OCI-M1 (cell line): ENCODE measurements around the gene ARHGAP24.
"Not testable (repeated sequence)": the region's sequence is repeated elsewhere in the genome, so short reads cannot be mapped to it uniquely, and the experiment has no call there.

Experiments
- DNase-seq: peaks from one replicate; lab custom pipeline; 2025; lab: John Stamatoyannopoulos, UW

Gene ARHGAP24

DNA sequence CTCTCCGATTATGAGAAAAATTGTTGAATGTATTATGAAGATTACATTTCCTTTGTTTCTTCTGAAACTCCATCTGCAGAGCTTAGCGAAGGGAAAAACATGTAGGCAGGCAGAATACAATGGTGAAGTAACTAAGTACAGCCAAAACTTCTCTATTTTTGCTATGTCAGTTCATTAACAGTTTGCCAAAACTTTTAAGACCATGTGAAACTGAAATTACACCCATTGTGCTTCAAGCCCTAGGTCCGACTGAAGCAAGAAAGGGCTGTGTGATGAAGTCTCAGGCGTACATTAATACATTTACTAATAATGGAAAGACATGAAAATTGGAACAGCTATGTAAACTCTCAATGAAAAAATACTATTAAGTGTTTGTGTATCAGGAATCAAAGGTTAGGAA, 486.9 kb downstream of the ARHGAP24 start:
- DNase-seq, result no peak

- peak; percentile 21 for DNase-seq
These were observed 488.3 kb downstream of the ARHGAP24 start for GRCh38 chr4:85963231-85963630.

DNA sequence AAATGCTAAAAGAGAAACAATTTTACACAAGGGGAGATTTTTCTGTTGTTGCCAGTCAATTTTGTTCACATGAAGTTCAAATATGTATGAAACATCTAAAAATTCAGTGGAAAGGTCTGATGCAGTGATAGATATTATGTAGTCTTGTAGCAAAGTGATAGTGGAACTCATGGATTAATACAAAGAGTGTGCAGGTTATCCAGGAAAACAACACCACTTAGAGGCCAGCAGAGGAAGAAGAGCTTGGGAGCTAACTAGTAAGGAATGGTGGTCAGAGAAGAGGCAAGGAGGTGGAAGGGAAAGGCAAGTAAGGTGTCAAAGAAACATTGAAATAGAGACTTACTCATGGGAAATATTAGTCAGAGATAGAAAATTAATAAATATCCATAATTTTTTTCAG, 489.3 kb downstream of the ARHGAP24 start:
- DNase-seq, result peak; percentile 57

DNA sequence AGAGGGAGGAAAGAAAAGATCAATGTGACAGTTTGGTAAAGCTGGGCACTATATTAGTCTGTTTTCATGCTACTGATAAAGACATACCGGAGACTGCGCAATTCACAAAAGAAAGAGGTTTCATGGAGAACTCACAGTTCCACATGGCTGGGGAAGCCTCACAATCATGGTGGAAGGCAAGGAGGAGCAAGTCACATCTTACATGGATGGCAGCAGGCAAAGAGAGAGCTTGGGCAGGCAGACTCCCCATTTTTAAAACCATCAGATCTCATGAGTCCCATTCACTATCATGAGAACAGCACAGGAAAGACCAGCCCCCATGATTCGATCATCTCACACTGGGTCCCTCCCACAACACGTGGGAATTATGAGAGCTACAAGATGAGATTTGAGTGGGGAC, 490.1 kb downstream of the ARHGAP24 start:
- not testable (repeated sequence) for DNase-seq

DNA sequence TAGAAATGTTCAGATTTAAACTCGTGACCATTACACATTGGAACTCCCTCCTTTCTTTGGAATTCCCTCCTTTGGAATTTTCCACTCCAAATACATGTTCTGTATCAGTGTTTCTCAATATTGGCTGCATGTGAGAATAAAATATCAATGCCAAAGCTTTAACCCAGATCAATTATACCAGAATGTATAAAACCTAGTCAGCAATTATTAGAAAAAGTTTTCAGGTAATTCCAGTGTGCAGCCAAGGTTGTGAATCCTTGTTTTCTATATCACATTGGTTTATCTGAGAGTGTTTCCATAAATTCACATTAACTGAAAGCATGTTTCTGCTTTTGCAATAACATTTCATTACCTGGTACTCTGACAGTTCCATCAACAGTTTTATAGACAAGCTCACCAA, 490.6 kb downstream of the ARHGAP24 start:
- DNase-seq, result no peak

DNA sequence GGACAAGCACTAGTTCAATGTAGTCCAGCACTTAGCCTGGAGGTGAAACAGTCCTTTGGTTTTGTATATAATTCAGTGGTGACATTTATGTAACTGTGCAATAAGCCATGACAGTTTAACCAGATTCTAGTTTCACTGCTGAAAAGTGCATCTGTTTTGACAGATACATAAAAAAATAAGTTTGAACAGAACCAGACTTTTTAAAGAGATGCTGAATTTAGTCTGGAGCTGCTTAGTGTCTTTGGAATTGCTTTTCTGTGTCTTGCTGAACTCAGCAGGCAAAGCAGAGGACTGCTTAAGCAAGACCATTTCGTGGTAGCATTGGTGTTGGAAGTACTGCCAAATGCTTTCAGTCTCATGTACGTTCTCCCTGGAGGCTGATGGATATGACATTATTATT, 491.4 kb downstream of the ARHGAP24 start:
- DNase-seq, result peak; percentile 34

- peak; percentile 62 for DNase-seq
These were observed 492.9 kb downstream of the ARHGAP24 start for GRCh38 chr4:85967872-85968271.

GRCh38 chr4:85968945-85969819, 494.2 kb downstream of the ARHGAP24 start:
- DNase-seq, result peak; percentile 88

- DNase-seq, result no peak
These were observed 495.6 kb downstream of the ARHGAP24 start for GRCh38 chr4:85970535-85970934.

- peak; percentile 6 for DNase-seq
These were observed 504.3 kb downstream of the ARHGAP24 start for GRCh38 chr4:85979276-85979675.

- no peak for DNase-seq
These were observed 511.3 kb downstream of the ARHGAP24 start for GRCh38 chr4:85986266-85986665.

DNA sequence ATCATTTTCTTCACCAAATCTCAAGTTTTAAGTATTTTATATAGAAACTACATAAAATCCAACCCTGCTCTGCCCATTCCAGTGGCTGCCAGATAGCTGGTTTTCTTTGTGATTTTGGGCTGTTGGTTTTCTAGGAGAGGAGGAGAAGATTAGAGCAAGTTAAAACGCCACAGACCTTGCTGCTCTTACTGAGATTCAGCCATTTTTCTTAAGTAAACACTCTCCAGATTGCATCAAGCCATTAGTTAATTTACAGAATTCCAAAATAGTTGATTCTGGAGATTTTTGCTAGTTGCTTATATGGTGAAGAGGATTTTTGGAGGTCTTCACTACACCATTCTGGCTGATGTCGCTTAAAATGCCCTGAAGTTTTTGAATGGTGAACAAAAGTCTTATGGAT, 518.7 kb downstream of the ARHGAP24 start:
- DNase-seq, result no peak

- no peak for DNase-seq
These were observed 519.6 kb downstream of the ARHGAP24 start for GRCh38 chr4:85994576-85994975.

DNA sequence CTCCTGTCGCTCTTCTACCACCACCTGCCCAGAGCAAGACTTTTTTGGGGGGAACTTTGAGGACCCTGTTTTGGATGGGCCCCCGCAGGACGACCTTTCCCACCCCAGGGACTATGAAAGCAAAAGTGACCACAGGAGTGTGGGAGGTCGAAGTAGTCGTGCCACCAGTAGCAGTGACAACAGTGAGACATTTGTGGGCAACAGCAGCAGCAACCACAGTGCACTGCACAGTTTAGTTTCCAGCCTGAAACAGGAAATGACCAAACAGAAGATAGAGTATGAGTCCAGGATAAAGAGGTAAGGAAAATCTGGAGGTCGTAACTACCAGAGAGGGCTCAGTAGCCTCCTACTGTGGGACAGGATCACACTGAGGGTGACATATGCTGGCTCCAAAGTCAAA, 520.4 kb downstream of the ARHGAP24 start:
- DNase-seq, result no peak

- DNase-seq, result no peak
These were observed 526.6 kb downstream of the ARHGAP24 start for GRCh38 chr4:86001591-86001990.

DNA sequence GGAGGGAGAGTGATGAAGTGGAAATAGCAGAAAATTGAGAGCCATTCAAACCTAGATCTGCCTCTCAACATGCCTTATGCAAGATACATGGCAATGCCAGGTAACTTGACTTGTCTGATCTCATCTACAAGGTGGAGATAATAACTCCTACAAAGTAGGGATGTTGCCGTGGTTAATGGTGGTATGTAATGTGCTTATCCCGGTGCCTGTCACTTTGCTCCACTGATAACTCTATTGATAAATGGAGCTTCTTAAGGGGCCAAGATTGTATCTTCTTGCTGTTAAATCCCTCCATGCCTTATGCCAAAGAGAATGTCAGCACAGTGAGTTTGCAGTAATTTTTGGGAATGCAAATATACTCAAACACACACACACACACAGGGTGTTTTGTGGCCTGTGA, 529.1 kb downstream of the ARHGAP24 start:
- DNase-seq, result no peak

DNA sequence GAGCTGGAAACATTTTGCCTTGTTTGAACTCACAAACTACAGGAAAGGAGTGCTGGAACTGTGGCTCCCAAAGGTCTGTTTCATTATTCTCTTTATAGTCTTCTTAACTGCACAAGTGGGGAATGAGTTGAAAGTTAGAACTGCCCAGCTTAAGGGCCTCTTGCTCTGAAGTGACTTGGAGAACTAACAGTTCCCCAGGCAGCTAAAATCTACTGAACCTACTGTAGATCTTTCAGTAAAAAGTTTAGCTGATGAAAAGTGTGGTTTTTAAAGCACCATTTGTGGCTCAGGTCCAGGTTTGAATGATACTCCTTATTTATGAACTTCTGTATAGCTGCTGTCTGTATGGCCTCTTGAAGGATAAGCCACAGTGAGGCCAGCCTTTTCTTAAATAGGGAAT, 531.1 kb downstream of the ARHGAP24 start:
- no peak for DNase-seq

GRCh38 chr4:86007042-86007441, 532.1 kb downstream of the ARHGAP24 start:
- no peak for DNase-seq

- no peak for DNase-seq
These were observed 536.2 kb downstream of the ARHGAP24 start for GRCh38 chr4:86011117-86011516.

- no peak for DNase-seq
These were observed 538.7 kb downstream of the ARHGAP24 start for GRCh38 chr4:86013621-86014020.

GRCh38 chr4:86014599-86014998, 539.6 kb downstream of the ARHGAP24 start:
- DNase-seq, result no peak

GRCh38 chr4:86015412-86016350, 540.7 kb downstream of the ARHGAP24 start:
- no peak for DNase-seq

DNA sequence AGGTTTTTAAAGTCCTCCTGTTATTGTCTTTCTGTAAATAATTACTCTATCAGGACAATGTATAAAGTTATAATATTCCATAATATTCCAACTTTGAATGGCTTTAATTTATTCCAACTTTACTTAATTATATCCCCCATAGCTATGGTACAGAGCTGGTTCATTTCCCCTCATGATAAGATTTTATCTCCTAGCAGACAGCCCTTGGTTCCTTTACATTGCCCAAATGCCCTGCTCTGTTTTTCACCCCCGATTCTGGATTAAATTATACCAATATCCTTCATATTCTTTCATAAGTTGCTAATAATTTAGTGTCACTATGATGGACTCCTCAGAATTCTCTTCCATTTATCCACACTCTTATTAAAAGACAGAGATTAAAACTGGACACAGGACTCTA, 544.4 kb downstream of the ARHGAP24 start:
- no peak for DNase-seq
